Sigmoid colon (tissue), 4 donors: ENCODE data around the gene NAGPA.

Experiments used
- EP300 ChIP-seq, 4 donors: sonication (generic); formaldehyde crosslinking; IDR thresholded peaks; one replicate each; pipeline ENCODE4 v1.6.1; 2017; ENCODE audit warnings: antibody characterized with exemption in 4 of 4
- POLR2A ChIP-seq, 2 donors: fragments of 450-650 bp; IDR thresholded peaks; one replicate each; pipeline ENCODE4 v1.6.1; 2016; ENCODE audit warnings: antibody characterized with exemption in 2 of 2, mild to moderate bottlenecking in 2 of 2, moderate library complexity in 2 of 2

GRCh38 chr16:5069854-5070253 is 36.1 kb upstream of the NAGPA start:
- TF ChIP-seq POLR2A (IDR thresholded peaks at IDR 0.05): no peak
- no peak for TF ChIP-seq EP300 (IDR thresholded peaks at IDR 0.05)
